Measurements from ENCODE around the gene CSK. TPM values are rescaled to one million over a fixed set of nuclear protein-coding genes. Genes with fewer than 3 reads are reported as not detected.

CSK gene
- polyA plus RNA-seq, 1 experiment = 25.3 TPM

GRCh38 chr15:74752011-74752410, 29.9 kb upstream of the CSK start:
- no peak for DNase-seq (ENCODE audit: low read depth)
- Histone ChIP-seq H3K36me3 (ENCODE audit: control insufficient read depth, insufficient read depth, low read length) (no peaks in the 10 kb centered on the region), H3K27me3 (ENCODE audit: control insufficient read depth, insufficient read depth, low read length) (peaks cover 11% of the 10 kb centered on the region), H3K4me3 (ENCODE audit: low read depth, low read length) (no peak overlapping the region)
- ChIA-PET POLR2A (no interaction called here), CTCF (interaction anchor here (0.6 to 5.7 kb wide), 4 partner anchors 17 to 379 kb away, joined by 3 to 24 read pairs (median 4); no protein-coding TSS in a partner anchor)
- TF ChIP-seq, protein P1, sequence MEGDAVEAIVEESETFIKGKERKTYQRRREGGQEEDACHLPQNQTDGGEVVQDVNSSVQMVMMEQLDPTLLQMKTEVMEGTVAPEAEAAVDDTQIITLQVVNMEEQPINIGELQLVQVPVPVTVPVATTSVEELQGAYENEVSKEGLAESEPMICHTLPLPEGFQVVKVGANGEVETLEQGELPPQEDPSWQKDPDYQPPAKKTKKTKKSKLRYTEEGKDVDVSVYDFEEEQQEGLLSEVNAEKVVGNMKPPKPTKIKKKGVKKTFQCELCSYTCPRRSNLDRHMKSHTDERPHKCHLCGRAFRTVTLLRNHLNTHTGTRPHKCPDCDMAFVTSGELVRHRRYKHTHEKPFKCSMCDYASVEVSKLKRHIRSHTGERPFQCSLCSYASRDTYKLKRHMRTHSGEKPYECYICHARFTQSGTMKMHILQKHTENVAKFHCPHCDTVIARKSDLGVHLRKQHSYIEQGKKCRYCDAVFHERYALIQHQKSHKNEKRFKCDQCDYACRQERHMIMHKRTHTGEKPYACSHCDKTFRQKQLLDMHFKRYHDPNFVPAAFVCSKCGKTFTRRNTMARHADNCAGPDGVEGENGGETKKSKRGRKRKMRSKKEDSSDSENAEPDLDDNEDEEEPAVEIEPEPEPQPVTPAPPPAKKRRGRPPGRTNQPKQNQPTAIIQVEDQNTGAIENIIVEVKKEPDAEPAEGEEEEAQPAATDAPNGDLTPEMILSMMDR (IDR thresholded peaks at IDR 0.05; ENCODE audit: insufficient read depth, low read depth, low read length) = no peak

DNA sequence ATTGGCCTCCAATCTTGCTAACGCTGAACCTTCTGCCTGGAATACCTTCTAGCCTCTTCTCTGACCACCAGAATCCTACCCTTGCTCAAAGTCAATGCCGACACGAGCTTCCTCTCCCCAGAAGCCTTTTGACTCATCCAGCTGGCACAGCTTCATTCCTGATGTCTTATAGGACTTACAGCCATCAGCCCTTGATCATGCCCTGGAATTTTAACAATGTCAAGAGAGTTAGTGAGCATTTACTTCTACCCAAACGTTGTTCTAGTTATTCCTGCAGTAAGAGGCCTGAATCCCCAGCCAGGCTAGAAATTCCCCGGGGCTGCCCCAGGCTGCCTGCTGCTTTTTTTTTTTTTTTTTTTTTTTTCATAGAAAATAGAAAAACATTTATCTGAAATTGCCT, 29.3 kb upstream of the CSK start:
- Histone ChIP-seq H3K36me3 (ENCODE audit: control insufficient read depth, insufficient read depth, low read length) (no peaks in the 10 kb centered on the region), H3K27me3 (ENCODE audit: control insufficient read depth, insufficient read depth, low read length) (peaks cover 11% of the 10 kb centered on the region), H3K4me3 (ENCODE audit: low read depth, low read length) (no peak overlapping the region)
- ChIA-PET CTCF (interaction anchor here (0.6 to 5.7 kb wide), 3 partner anchors 17 to 356 kb away, joined by 3 to 24 read pairs (median 5); no protein-coding TSS in a partner anchor), POLR2A (no interaction called here)
- peak; percentile 15 for DNase-seq (ENCODE audit: low read depth)
- TF ChIP-seq, protein P1 (IDR thresholded peaks at IDR 0.05; ENCODE audit: insufficient read depth, low read depth, low read length) = no peak

- ChIA-PET POLR2A (no interaction called here), CTCF (interaction anchor here (1.2 to 2.7 kb wide), 2 partner anchors 15 to 26 kb away, joined by 3 to 16 read pairs; no protein-coding TSS in a partner anchor)
- no peak for DNase-seq (ENCODE audit: low read depth)
- Histone ChIP-seq H3K4me3 (ENCODE audit: low read depth, low read length) (no peak overlapping the region), H3K27me3 (ENCODE audit: control insufficient read depth, insufficient read depth, low read length) (peaks cover 15% of the 10 kb centered on the region), H3K36me3 (ENCODE audit: control insufficient read depth, insufficient read depth, low read length) (no peaks in the 10 kb centered on the region)
- TF ChIP-seq, protein P1 (IDR thresholded peaks at IDR 0.05; ENCODE audit: insufficient read depth, low read depth, low read length) = no peak
Measured at GRCh38 chr15:74754593-74755215, 27.2 kb upstream of the CSK start.

DNA sequence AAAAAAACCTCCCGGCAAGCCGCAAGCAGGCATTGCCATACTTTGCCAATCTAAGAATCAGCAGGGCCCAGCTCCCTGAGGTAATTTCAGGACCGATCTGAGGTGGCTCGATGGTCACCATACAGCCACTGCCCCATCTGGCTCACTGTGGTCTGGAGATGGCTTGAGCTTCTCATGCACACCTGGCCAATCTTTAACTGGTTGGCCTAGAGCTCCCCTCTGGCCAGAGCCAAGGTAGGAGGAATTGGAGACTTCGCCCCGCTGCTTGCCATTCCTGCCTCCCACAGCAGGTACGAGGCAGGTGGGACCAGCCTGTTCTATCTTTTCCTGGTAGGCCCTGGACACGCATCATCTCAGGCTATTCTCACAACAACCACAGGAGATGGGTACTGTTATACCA, 23.1 kb upstream of the CSK start:
- no peak for DNase-seq (ENCODE audit: low read depth)
- peaks cover 9% of the 10 kb centered on the region for H3K27me3 ChIP-seq (ENCODE audit: control insufficient read depth, insufficient read depth, low read length)
- H3K36me3 ChIP-seq (ENCODE audit: control insufficient read depth, insufficient read depth, low read length) = no peaks in the 10 kb centered on the region
- no peak overlapping the region for H3K4me3 ChIP-seq (ENCODE audit: low read depth, low read length)
- ChIA-PET POLR2A (no interaction called here), CTCF (interaction anchor here (3.6 to 26.9 kb wide), 2 partner anchors 11 to 127 kb away, joined by 43 to 563 read pairs; no protein-coding TSS in a partner anchor)
- TF ChIP-seq, protein P1 (IDR thresholded peaks at IDR 0.05; ENCODE audit: insufficient read depth, low read depth, low read length) = no peak

GRCh38 chr15:74762791-74763150, 19.1 kb upstream of the CSK start:
- CTCF ChIA-PET = interaction anchor here (0.7 to 26.9 kb wide), 4 partner anchors 8 to 189 kb away, joined by 3 to 563 read pairs (median 13); no protein-coding TSS in a partner anchor
- Histone ChIP-seq H3K4me3 (ENCODE audit: low read depth, low read length) (no peak overlapping the region), H3K36me3 (ENCODE audit: control insufficient read depth, insufficient read depth, low read length) (no peaks in the 10 kb centered on the region), H3K27me3 (ENCODE audit: control insufficient read depth, insufficient read depth, low read length) (peaks cover 11% of the 10 kb centered on the region)
- POLR2A ChIA-PET = no interaction called here
- no peak for DNase-seq (ENCODE audit: low read depth)
- TF ChIP-seq, protein P1 (IDR thresholded peaks at IDR 0.05; ENCODE audit: insufficient read depth, low read depth, low read length) = no peak
